ENCODE measurements around the gene DMPK.
A peak's percentile ranks its signal among the peaks of the same experiment; 100 is the strongest.
"Not testable (repeated sequence)": the region's sequence is repeated elsewhere in the genome, so short reads cannot be mapped to it uniquely, and the experiment has no call there.

DMPK gene

GRCh38 chr19:45814851-45815480, 32.7 kb upstream of the DMPK start, which contains the start of gene RSPH6A:
TSS of gene RSPH6A (minus strand) at chr19:45815308. CDS start at chr19:45815176, 132 bp downstream.
- DNase-seq (ENCODE audit: low spot score) = no peak

- no peak for DNase-seq (ENCODE audit: low spot score)
Observed at GRCh38 chr19:45814166-45814780, 32.0 kb upstream of the DMPK start.

DNA sequence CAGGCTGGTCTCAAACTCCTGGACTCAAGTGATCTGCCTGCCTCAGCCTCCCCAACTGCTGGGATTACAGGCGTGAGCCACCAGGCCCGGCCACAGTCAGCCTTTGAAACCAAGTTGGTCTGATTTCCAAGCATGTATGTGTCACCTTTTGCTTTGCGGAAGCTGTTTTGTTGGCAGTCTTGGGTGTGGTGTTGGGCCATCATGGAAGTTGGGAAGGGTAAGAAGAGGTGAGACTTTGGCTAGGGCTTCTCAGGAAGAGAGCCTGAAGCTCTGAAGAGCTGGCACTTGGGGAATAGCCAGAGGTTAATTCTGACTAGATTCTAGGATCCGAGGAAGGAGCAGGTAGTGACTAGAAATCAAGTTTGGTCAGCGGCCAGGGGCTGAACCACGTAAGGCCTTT, 30.0 kb upstream of the DMPK start:
- no peak for DNase-seq (ENCODE audit: low spot score)

- peak; percentile 19 for DNase-seq (ENCODE audit: low spot score)
Observed at GRCh38 chr19:45809643-45810159, 27.4 kb upstream of the DMPK start.

DNA sequence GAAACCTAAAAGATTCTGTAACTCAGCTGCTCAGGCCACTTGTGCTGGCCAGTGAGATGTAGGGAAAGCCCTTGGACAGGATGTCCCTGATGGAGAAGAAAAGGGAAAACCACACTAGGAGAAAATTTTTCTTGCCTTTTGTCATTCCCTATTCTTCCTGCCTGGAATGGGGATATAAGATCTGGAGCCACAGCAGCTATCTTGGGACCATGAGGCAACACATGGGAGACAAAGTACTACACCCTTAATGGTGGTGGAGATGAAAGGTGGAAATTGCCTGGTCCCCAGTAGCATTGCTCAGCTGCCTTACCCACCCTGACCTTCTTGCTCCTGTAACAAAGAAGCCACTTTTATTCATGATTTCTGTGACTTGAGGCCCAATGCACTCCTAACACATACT, 23.4 kb upstream of the DMPK start:
- no peak for DNase-seq (ENCODE audit: low spot score)

- DNase-seq (ENCODE audit: low spot score) = no peak
Observed at GRCh38 chr19:45804959-45805230, 22.6 kb upstream of the DMPK start.

- no peak for DNase-seq (ENCODE audit: low spot score)
Observed at GRCh38 chr19:45804140-45804958, 22.1 kb upstream of the DMPK start.

- no peak for DNase-seq (ENCODE audit: low spot score)
Observed at GRCh38 chr19:45801603-45802175, 19.4 kb upstream of the DMPK start.

GRCh38 chr19:45800070-45800553, 17.8 kb upstream of the DMPK start:
- no peak for DNase-seq (ENCODE audit: low spot score)

DNA sequence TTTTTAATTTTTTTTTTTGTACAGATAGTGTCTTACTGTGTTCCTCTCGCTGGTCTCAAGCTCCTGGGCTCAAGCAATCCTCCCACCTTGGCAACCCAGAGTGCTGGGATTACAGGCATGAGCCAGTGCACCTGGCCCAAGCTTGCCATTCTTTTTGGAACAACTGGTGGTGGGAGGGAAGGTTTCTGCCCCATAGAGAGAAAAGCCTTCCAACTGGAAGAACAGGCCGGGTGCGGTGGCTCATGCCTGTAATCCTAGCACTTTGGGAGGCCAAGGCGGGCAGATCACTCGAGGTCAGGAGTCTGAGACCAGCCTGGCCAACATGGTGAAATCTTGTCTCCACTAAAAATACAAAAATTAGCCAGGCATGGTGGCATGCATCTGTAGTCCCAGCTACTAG, 17.3 kb upstream of the DMPK start:
- DNase-seq (ENCODE audit: low spot score) = not testable (repeated sequence)

GRCh38 chr19:45798995-45799517, 16.8 kb upstream of the DMPK start:
- peak; percentile 61 for DNase-seq (ENCODE audit: low spot score)

DNA sequence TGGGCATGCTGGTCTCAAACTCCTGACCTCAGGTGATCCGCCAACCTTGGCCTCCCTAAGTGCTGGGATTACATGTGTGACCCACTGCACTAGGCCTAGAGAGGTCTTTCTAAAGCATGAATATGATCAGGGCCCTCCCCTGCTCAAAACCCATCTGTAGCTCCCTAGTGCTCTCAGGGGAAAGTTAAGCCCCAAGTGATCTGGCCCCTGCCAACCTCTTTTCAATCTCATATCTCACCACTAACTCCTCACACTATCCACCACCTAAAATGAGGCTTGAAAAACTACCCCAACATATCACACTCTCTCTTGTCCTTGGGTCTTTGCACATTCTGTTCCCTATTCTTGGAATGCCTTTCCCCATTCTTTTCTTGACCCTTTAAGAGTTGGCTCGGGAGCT, 12.3 kb upstream of the DMPK start:
- DNase-seq (ENCODE audit: low spot score) = no peak

DNA sequence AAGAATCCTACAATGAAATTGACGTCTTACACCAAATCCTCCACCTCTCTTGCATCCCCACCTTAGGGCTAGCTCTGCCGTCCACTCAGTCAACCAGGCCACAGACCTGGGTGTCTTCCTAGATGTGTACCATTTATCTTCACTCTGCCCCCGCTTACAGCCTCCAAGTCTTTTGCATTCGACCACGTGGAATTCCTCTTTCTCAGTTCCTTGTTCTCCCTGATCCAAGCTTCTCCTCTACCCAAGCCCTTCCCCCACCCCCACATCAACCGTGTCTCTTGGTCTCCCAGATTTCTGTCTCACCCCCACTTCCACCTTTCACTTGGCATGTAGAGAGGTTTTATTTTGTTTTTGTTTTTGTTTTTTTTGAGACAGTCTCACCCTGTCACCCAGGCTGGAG, 11.6 kb upstream of the DMPK start:
- DNase-seq (ENCODE audit: low spot score) = no peak

GRCh38 chr19:45793178-45793564, 10.9 kb upstream of the DMPK start:
- DNase-seq (ENCODE audit: low spot score) = no peak

DNA sequence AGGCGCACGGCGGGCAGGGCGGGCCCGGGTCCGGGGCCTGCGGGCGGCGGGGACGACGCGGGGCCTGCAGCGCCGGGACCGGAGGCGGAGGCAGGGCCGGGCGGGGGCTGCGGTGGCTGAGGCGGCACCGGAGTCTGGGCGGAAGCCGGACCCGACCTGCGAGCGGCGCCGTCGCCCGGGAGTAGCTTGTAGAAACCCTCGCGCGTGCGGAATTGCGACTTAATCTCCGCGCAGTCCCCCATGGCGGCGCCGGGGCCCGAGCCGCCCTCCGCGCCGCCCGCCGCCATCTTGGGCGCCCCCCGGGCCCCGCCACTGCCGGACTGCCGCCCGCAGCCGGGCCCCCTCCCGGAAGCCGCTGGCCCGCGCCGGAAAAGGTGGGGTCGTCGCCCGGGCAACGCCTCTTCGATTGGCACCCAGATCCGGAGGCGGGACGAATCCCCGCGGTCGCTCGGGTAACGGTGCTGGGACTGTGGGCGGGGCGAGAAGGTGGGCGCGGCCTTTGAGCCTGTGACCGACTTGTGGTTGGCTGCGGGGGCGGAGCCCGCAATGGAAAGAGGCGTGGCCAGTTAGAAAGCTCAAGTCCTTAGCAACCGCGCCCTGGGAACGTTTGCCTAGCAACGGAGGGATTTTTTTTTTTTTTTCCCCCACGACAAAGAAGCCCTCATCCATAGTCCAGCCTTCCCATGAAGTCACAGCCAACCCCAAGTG, 10.3 kb upstream of the DMPK start, which contains the start of gene DMWD:
TSS of gene DMWD (minus strand) at position 376 of the 708 bp plus-strand sequence. CDS start at position 287, 89 bp downstream.
- DNase-seq (ENCODE audit: low spot score) = peak; percentile 99

- DNase-seq (ENCODE audit: low spot score) = no peak
Observed at GRCh38 chr19:45791744-45792469, 9.6 kb upstream of the DMPK start.

- DNase-seq (ENCODE audit: low spot score) = no peak
Observed at GRCh38 chr19:45790942-45791341, 8.7 kb upstream of the DMPK start.

DNA sequence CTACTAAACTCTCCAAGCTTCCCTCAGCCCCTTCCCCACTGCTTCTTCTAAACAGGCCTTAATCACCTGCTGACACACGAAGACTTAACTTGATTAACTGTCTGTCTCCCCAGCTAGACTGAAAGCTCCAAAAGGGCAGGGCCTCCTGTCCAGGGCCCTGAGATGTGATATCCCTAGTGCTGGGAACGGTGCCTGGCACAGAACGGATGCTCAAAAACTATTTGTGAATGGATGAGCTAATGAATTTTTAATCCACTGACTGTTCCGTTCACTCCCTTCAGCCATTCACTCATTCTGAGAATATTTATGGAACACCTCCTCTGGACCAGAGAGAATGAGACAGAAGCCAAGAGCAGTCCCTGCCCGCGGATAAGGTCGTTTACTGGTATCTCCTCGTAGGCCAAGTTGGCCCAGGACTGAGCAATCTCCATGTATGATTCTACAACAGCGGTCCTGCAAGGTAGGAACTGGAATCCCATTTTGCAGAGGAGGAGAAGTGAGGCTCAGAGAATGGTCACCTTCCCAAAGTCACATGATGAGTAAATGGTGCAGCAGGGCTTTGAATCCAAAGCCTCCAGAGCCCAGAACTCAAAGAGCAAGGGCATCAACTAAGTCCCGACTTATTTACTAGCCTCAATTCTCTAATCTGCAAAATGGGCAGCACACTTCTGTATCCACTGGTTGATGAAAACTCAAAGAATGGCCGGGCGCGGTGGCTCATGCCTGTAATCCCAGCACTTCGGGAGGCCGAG, 6.9 kb upstream of the DMPK start:
- no peak for DNase-seq (ENCODE audit: low spot score)

GRCh38 chr19:45786533-45786894, 4.2 kb upstream of the DMPK start:
- DNase-seq (ENCODE audit: low spot score) = no peak
